HG03139 (cell line): ENCODE data around the gene RBM5.

ENCODE experiments used
- ATAC-seq: cut with Tn5 transposase; IDR thresholded peaks from one replicate; pipeline ENCODE4 v1.9.1; 2021; ENCODE audit not compliant: unreplicated experiment

RBM5 gene

DNA sequence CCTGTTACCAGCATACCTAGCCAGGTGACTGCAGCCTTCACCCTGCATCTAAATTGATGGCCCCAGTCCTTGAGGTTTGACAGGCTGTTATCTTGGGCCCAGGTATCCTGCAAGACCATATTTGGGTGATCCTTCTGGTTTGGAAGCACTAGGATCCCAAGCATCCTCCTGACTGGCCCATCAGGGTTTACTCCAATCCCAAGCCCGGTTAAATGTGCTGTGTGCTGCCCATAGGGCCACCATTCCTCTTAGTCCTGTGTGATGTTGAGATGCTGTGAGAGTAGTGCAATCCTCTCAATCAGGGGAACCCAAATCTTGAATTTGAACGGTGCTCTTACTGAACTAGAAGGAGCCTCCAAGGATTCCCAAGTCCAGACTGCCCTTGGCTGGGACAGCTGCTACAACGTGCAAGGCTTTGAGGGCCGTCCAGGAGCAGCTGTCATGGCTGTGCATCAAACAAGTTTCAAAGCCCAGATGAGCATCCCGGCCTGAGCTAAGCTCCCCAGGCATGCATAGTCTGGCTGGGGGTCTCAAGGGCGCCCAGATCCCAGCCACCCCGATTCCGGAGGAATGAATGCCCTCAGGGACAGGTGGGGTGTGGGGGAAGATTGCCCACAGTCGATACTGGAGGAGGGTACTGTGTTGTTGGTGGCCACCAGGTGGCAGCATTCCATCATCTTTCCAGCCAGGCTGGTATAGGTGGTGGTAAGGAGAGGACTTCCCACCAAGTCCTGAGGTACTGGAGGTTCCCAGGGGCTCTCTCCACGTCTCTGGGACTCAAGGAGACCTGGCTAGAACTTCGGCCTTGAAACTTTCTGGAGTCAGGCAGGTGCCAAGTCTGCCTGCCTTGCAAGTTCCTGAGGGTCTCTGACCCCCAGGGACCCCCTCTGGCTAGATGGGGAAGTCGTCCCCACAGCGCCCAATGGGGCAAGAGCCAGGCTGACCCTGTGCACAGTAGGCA lies 32.6 kb downstream of the RBM5 start:
- no peak for ATAC-seq

DNA sequence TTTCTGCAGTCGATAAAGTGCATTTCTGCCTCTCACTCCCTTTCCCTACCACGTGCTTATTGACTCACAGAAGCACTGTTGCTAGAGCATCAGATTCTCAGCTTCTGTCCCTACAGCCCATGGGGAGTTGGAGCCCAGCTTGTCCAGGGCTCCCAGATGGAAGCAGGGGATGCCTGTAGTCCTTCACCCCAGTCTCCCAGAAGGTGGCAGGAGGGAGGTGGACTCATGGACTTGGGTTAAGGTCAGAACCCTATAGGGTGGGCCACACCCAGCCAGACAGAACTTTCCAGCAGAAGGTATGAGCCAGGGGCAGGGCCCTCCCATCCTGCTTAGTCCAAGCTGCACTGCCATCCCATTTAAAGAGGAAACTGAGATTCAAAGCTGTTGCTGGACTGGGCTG lies 33.4 kb downstream of the RBM5 start:
- no peak for ATAC-seq

DNA sequence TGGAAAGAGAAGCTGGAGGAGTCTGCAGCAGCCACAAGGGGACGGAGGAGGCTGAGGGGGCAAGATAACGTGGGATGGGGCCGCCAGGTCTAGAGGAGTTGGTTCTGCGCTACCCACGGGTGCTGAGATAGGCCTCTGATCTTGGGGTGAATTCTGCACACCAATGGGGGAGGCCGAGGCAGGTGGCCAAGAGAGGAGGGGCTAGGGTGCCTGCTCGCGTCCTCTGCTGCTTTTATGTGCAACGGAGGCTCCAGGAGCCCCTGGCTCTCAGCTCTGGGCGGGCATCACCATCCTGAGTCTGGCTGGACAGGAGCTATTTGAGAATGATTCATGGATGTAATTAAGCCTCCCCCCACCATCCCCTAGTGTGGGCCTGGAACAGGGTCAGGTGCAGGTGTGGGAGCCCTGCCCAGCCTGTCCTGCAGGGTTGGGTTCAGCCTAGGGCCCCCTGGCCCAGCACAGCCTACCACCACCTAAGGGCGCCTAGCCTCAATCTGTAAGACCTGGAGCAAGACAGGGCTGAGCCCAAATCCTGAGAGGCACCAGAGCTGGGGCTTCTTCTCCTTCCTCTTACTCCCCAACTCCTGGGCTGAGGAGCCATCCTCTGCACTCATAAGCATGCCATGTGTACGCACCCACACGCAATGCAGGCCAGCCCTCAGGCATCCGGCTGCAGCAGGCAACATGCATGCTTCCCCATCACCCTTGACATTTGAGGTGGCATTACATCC lies 34.1 kb downstream of the RBM5 start:
- ATAC-seq, result no peak

DNA sequence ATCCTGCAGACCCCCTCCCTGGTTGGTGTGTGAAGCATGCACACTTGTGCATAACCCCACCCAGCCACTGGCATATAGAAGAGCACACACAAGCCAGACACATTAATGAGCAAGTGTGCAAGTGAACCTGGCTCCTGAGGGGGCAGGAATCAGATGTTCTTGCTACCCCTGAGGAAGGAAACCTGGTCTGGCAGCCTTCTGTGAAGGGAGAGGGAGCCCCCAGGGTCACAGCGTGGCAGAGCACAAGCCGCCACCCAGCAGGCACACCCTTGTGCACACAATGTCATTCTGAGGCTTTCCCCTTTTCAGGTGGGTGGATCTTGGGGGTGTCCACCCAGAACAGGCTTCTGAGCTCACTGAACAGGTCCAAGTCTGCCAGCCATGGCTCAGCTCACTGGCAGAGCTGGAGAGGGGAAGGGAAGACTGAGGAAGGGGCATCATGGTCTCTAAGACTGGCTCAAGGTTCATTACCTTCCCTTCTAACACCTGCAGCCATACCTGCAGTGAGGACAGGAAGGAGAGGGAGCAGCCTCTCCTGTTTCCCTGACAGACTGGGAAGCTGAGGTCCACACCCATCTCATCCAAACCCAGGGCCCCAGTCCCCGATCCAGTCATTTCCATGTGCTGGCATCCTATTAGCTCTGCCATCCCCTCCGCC lies 34.8 kb downstream of the RBM5 start:
- no peak for ATAC-seq

DNA sequence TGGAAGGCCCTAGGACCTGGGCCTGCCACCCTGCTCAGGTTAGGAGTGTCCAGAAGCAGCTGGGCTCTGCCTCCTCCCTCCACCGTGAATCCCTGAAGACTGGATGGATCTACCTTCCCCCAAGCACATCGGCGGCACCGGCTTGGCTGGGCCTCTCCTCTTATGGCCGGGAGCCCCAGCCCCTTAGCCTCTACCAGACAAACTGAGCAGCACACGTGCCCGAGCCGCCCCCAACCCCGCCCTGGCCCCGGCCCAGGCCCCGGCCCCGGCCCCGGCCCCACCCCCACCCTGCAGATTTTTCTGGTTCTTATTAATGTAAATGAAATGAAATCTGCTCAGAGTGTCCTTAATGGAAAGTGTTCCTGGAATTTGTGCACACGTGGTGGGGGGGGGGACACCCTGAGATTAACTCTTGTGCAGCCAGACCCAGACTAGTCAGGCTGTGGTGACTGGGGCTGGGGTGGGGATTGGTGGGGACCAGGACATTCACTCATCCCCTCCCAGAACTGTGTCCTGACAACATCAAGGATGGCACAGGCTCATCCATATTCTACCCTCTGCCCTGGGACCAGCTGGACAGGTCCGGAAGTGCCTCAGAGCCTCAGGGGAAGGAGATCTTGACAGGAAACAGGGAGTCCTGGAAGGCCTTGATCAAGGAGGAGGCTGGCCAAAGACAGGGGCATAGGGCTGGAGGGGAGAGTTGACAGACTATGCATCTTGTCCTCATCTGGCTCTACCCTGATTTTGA lies 35.5 kb downstream of the RBM5 start:
- no peak for ATAC-seq

DNA sequence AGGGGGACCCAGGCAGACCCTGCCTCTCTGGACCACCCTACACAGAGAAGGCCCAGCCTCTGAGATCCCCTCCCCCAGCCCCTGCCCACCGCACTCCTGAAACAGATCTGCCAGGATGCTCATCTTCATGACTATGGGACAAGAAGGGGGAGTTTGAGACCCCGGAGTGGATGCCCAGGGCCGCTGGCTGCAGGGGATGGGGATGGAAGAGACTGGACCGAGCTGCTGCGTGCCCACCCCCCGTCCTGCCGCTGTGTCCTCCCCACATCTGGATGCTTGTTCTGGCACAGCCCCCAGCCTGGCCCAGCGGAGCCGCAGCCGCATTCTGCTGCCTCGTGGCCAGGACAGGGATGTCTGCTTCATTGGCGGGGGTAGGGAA lies 36.1 kb downstream of the RBM5 start:
- ATAC-seq, result no peak

DNA sequence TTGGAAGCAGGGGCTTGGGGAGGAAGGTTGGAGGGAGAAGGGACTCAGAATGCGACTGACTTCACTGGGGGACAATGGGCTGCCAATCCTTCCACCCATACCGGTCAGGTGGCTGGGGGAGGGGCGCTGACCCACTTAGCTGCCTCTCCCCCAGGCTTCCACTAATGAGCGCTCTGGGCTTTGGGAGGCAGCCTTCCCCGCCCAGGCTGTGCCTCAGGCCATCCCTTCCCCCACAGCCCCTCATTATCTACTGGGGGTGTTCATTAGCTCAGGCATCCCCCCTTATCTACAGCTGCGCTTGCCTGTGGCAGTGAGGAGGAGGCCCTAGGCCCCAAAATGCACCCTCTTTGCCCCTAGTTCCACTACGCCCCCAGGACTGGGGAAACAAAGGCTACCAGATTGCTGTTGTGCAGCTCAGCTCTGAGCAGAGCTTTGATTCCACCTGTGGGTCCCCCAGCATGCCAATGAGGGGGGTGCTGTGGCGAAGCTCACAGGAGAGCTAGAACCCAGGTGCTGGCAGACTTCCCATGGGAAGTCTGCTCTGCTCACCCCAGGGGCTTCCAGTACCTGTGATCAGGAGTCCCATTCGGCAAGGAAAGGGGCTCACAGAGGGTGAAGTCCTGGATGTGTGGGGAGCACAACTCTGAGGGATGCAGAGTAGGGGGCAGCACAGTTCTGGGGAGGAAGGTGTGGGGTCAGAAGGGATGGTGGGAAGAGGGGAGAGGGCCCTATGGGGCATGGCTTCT lies 37.0 kb downstream of the RBM5 start:
- ATAC-seq, result no peak

DNA sequence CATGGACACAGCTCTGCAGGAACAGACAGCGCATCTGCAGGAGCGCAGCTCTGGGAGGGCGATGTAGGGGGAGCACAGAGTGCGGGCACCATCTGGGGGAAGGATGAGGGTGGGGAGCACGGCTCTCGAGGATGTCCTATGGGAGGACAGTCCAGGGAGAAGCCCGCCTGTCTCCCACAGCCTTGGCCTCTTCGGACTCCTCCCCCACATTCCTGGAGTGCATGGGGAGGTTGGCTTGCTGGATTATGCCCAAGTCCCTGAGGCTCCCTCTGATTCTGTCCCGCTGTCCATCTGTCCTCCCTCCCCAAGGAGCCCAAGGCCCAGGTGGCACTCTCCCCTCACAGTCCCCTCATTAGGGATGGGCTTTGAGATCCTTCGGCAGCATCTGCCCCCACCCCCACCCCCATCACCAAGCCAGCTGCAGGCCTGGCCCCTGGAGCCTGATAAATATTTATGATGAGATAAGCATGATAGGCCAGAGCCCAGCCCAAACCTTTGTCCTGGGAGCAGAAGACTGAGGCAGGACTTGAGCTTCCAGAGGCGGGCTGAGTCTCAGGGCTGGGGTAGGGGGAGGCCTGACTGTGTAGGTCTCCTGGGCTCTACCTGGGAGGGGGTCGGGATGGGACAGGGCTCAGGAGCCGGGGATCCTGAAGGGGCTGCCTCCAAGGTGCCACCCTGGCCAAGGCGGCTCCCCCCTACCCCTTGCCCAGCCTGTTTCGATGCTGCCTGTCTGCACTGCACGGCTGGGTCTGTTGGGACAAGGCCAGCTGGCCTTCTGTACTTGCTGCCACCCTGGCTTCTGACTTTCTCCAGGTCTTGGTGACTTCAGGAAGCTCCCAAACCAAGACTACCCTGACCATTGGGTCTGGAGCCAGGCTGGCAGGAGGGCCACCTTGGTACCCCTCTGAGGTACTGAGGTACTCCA lies 37.8 kb downstream of the RBM5 start:
- ATAC-seq, result no peak

DNA sequence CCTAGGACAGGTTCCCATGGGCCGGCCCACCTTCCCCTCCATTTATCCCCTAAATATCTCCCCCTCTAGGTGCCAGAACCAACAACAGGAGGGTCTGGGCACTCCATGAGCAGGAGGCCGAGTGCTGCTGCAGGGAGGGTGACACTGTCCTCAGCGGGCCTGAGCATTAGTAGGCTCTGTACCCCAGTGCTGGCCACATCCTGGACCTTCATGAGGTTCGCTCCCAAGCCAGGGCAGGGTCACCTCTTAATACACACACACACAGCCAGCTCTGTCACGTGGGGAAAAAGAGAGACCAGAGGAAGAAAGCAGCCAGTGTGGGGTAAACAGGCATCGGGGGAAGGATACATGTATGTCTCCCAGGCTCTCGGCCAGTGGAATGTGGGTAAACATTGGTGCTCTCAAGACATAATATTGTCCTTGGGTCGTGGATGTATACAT lies 38.6 kb downstream of the RBM5 start:
- no peak for ATAC-seq

DNA sequence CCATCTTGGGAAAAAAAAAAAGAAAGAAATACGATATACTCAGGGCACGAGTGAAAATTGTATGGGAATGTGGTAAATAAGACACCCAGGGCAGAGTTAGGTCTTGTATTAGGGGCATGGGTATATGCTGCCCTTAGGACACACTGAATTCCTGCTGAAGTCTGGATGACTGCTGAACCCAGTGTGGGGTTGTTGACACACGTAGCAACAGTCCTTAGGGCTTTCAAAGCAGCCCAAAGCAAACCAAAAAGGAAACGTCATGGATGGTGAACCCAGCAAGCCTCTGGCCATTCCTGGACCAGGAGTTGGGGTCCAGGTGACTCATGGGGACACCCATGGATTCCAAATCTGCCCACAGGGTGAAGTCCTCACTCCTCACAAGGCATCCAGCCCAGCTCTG lies 39.3 kb downstream of the RBM5 start:
- no peak for ATAC-seq

DNA sequence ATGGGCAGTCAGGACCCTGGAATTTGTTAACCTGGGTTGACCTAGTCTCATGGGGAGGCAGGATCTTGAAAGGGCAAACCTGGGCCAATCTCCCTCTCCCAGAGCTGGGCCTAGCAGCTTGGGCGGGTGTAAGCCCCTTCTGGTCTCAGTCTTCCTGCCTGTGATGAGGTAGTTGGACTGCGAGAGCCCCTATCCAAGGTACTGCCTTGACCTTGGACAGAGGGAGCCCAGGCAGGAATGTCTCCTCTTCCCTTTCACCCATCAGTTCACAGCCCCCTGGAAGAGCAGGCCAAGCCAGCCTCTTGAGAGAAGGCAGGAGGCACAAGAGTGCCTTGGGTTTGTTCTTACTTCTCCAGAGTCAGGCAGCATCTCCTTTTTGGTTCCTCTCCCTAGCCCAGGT lies 41.7 kb downstream of the RBM5 start:
- ATAC-seq, result no peak

DNA sequence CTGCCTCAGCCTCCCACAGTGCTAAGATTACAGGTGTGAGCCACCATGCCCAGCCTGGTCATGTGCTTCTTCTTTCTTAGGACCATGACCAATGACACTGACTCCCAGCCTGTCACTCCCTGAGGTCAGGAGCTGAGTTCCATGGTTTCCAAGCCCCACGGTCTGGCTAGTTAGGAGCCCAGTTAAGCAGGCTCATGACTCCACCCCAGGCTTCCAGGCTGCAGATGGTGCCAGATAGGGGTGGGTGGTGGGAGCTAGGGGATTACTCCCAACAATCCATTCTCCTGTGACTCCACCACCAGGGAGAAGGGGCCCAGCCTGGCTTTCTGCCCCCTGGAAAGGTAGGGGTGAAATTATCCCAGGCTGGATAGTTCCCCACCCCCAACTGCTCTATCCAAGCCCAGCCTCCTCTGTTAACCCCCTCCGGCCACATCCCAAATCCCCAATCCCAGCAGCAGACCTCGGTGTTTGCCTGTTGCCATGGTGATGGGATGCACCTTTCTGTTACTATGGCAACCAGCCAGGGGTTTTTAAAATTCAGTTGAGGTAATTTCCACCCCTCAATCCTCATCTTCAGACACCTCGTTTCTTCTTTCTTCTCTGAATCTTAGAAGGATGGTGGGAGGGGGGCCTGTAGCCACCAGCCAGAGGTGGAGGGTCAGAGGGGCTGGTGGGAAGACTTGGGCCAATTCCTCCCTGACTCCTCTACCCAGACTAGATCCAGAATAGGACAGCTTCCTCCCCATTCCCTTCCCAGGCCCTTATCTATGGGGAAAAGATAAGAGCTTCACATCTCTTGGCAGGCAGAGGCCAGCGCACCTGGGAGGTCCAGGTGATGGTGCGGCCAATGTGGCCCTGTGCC lies 43.9 kb downstream of the RBM5 start:
- ATAC-seq, result no peak

DNA sequence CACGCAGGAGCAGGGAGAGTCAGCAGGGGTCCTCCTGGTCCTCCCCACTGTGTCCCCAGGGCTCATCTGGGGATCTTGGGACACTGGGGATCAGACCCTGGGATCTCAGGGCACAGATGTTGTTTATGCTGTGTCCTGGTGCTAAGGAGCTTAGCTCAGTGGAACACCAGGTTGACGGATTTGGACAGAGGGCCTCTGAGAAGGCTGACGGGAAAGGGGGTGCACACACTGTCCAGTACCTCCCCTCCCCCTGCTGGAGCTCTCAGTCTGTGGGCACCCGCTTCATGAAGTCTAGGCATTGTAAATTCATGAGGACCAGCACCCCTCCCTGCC lies 44.5 kb downstream of the RBM5 start:
- no peak for ATAC-seq

DNA sequence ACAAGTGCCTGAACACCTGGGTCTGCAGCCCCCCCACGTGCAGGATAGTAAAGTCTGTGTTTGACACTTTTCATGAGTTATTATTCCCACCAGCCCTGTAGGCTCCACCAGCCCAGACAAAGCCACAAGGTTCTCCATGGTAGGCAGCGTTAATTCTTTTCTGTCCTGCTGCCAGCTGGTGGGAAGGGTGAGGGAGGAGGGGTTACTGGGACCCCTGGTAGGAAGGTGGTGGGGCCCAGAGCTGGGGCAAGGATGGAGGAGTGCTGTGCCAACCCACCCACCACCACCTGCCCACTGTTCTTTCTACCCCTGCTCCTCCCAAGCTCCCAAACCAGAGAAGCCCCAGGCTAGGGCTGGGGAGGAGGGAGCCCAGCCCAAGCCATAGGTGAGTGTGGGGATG lies 45.6 kb downstream of the RBM5 start:
- ATAC-seq, result no peak

DNA sequence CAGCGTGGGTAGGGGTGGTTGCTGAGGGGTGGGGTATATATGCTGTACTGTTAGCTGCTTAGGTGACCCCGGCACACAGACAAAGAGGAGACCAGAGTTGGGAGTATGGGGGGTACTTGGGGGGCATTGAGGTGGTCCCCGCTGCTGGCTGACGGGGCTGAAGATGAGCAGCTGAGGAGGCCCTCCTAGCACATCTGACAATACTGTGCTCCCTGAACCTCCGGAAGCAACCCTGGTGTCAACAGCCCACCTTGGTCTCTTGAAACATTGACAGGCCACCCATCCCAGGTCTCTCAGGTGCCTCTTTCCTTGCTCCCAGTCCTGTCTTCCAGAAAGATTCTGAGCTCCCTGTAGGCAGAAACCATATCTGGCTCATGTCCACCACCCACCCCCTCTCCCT lies 47.2 kb downstream of the RBM5 start:
- ATAC-seq, result no peak

DNA sequence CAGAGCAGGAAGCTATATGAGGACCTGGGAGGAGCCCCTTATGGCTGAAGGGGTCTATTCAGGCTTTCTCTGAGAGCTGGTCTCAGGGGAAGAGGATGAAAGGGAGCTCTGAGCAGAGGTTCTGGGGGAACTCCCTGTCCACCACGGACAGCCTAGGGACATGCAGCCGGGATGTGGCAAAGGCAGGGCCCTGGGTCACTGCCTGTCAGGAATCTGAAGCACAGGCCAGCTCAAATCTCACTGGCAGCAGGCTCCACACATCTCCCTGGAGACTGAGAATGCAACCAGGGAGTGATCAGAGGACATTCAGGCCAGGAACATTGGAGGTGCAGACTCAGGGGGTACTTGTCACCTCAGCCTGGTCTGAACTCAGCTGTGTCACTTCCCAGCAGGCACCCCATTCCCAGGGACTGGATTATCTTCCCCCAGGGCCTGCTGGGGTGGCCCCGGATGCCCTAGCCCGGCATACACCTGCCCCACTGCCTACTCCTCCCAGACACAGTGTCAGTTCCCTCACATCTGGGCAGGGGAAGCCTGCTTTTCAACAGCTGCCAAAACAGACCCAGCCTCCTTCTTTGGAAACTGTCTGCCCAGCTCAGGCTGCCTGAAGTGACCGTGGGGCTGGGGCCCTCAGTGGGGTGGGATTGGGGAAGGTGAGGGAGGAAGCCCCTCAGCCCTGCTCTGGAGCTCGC lies 48.1 kb downstream of the RBM5 start:
- ATAC-seq, result no peak

DNA sequence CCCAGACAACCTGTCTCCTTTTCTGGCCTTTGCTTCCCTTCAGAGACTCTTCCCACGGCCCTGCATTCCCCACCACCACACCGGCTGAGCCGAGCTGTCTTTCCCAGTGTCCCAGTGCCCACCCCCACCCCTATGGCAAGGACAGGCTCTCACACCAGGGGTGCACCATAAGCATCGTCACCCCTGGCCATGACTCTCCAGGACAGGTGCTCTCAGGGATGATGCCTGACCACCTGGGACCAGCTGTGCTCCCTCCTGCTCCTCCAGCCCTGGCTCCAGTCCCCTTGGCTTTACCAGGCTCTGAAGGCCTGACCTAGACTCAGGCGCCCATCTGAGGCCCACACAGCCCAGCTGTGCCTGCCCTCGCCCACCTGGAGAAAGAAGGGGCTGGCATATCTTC lies 48.8 kb downstream of the RBM5 start:
- no peak for ATAC-seq
